HL-60/S4 treated with retinoic acid at 250 ng/mL for 4 days and 3 days (cell line): Measurements from ENCODE around the gene PRKCA.

Source experiments
- in situ Hi-C: fragments of 300-500 bp; cut with MboI; formaldehyde crosslinking; loops from 2 replicates; pipeline ENCODE4 v1.7.0; 2022; ENCODE audit warnings: low sequenced_read_pairs

The PRKCA gene

DNA sequence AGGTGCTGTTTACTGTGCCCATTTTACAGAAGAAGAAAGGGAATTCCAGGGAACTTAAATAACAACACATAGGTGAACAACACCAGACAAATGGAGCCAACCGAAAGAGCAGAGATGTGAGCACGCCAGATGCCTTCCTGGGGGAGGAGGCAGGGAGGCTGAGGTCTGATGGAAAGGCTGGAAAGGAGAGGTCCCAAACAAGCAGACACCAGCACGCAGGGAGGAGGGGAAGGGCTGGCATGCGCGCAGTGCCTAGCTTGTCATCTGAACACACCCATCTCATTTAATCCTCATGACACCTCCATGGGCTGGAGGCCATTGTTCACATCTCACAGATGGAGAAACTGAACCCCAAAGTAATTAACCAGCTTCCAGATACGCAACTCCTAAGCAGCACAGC lies 511.6 kb downstream of the PRKCA start:
- in situ Hi-C loops = no loop called here

DNA sequence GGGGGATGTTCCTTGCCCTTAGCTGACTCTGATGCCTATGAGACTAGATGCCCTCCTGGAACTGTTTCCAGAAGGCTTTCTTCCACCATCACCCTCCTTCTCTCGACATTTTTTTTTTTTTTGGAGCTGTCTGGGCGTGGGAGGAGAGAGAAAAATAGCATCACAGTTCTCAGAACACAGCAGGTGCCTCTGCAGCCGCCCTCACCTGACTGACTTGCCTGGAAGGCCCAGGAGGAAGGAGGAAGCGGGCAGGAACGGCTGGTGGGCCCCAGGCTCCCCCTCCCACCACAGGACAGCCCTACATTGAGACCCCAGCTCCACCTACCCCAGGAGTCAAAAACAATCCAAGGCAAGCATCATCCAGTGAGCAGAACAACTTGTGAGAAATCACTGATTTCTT lies 512.2 kb downstream of the PRKCA start:
- in situ Hi-C loops = no loop called here

DNA sequence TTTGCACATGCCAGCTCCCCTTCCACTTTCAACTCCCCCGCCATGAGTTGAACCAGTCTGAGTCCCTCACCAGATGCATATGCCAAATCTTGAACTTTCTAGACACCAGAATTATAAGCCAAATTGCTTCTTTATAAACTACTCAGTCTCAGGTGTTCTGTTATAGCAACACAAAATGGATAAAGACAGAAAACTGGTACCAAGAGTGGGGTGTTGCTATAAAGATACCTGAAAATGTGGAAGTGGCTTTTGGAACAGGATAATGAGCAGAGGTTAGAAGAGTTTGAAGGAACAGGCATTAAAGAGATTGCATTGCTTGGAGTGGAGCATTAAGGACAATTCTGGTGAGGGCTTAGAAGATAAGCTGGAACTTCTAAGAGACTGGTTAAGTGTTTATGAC lies 515.3 kb downstream of the PRKCA start:
- in situ Hi-C loops = no loop called here

DNA sequence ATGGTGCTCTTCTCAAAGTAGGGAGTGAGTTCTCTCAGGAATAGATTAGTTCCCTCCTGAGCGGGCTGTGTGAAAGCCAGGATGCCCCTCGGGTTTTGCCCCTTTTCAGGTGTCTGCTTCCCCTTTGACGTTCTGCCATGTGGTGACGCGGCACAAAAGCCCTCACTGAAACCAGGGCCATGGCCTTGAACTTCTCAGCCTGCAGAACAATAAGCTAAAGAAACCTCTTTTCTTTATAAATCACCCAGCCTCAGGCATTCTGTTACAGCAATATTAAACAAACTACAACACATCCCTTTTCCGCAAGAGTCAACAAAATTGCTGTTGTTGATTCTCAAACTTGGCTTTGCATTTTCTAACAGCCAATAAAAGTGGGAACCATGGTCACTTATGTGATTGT lies 517.1 kb downstream of the PRKCA start:
- in situ Hi-C loops = no loop called here

DNA sequence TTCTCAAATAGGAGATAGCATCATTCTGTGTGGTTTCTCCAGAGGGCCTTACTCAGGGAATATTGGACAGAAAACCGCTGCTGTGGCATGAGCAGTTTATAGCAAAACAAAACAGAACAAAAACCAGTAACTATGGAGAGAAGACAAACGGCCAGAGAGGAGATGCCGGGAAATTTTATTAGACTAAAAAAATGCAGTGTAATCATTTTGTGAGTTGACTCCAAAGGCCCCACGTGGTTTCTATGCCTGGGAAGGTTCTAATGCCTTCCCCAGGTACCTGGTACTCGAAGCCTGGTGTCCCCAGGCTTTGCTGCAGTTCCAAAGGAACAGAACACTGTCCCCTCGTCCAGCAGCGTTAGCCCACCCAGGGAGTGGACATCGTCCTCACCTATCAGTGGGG lies 519.6 kb downstream of the PRKCA start:
- in situ Hi-C loops = no loop called here

DNA sequence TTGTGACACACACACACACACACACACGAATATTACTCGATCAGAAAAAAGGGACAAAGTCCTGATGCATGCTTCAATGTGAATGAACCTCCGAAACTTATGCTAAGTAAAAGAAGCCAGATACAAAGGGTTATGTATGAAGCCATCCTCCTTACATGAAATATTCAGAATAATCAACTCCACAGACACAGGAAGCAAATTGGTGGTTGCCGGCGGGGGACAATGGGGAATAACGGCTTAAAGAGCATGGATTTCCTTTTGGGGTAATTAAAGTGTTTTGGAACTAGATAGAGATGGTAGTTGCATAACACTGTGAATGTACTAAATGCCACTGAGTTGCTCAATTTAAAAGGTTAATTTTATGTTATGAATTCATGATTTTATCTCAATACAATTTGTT lies 524.4 kb downstream of the PRKCA start:
- in situ Hi-C loops = no loop called here

DNA sequence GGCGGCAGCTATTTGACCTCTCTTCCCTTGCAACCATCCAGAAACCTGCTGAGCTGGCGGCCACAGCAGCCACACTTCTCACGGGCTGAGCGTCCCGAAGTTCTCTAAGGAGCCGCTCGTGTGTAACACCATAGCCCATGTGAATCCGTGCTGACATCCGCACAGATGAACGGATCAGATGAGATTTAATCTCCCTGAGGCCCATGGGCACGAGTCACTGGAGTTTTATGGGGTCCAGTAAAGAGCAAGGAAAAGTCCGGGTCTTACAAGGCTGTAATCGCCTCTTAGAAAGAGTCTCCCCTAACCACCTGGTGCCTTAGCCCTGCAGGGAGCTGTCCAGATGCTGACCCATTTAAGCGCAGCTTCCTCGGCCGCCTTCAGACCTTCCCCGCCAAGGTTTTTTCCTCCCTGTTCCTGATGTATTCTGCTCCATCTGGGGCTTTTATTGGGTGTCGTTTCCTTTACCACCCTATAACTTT lies 527.0 kb downstream of the PRKCA start:
- in situ Hi-C loops = no loop called here

DNA sequence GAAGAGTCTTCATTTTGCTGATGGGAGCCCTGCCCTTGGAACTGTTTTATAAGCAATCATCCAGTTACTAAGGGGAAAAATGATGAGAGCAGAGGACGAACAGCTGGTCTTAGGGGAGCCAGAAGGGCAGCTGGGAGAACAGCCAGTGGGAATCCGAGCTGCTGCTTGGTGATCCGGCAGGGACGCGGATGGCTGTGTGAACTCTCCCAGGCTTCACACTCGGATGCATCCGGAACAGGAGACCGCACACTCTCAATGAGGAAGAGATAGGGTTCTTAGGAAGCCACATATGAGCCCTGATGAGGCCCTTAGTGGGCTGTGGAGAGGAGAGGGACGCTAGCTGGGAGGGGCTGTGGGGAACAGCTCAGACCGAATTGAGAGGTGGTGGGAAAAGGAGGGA lies 527.5 kb downstream of the PRKCA start:
- in situ Hi-C loops = no loop called here

DNA sequence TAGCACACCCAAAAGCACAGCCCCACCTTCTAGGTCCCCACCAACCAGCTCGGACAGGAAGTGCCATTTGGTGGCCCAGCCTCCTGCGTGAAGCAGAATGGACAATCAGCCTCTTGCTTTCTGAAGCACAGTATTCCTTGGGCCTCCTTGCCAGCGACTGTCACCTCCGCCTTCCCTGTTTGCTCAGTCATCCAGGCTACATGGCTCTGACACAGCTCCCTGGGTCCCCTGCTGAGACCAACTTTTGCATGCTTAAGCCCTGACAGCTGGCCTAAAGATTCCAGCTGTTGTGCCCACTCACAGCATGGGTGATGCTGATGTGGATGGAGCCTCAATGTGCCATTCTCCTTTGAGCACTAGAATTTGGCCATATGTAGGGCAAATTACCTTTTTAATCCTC lies 528.0 kb downstream of the PRKCA start:
- in situ Hi-C loops = no loop called here

DNA sequence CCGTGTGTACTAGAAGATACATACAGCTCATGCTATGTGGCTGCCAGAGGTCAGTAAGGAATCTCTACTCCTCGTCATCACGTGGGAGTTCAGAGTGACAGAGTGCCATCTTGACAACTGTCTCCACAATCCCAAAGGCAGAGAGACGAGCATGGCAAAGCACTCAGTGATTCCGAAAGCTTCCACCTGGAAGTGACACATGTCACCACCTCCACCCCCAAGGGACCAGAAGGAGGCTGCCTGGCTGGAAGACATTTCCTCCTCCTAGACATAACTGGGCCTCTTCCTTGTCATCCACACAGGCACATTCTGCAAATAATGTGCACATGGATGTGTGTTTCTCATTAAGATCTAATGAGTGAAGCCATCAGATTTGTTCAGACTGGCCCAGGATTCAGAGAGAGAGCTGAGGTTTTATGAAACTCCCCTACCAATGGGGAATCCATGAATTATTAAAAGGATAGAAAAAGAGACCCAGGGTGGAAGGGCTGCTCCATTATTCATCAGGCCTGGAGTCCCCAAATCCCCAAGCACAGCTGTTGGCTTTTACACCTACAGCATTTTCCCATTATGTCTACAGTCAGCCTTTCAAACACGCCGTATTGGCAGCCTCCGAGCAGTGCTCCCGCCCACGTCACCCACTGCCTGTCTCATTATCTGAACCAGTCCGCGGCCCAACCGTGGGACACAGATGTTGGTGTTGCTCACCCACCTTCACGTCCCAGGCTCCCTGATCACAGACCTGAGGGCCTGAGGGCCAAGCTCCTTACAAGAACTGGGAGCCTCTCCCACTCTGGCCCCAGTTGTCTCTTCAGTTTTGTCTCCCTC lies 529.2 kb downstream of the PRKCA start:
- in situ Hi-C loops = no loop called here

DNA sequence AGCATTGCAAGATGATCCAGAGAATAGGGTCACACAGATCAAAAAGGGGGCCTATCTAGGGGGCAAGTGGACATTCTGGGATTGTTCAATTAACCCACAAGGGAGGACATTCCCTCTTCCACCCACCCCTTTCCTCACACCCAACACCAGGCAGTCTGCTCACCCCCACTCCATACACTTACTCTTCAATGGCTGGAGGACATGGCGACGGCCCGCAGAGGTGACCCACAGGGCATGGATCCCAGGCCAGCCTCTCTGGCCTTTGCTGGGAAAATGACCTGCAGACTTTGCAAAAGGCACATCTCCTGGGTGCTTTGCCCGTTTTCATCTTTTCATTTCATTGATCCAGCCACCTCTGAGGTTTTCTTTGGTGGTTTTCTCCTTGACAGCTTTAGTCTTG lies 530.8 kb downstream of the PRKCA start:
- in situ Hi-C loops = no loop called here

DNA sequence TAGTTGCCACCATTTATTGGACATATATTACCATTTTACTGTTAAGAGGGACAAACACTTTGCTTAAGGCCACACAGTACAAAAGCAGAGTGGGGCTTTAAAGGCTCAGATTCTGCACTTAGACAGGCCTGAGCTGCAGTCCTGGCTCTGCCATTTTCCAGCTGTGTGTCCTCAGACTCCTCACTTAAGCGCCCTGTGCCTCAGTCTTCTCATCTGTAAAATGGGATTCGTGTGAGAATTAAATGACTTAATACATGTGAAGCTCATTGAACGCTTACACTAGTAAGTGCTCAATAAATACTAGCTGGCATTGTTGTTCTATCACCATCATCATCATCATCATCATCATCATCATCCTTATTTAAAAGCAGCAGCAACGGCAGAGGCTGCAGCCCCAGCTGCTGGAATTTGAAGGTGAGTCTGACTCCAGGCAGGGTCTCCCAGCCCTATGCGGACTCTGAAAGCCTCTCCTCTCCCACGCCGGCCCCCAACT lies 532.1 kb downstream of the PRKCA start:
- in situ Hi-C loops = no loop called here

DNA sequence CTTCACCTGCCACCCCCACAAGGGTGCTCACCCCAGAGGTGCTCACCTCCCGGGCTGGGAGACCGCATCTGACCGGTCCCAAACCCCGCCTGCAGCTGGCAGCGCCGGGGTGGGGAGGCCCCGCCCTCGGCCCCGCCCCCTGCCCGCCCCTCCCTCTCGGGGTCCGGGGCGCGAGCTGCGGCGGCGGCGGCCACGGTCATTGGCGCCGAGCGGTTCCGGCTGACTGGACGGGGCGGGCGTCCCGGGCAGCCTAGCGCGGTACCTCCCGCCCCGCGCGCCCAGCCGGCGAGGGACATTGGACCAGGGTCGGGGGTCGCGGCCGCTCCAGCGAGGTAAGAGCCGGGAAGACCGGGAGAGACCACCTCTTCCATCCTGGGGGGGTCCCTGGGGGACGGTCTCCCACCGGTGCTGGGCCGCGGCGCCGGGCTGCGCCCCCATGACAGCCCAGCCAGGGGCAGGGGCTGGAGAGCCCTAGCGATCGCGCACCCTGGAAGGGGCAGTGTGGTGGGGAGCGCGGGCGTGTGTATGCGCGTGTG lies 532.6 kb downstream of the PRKCA start, which contains the start of gene CACNG5:
Gene CACNG5 (plus strand): TSS at position 199 of the 536 bp plus-strand sequence. CDS start 42,216 bp downstream, outside the sequence.
- in situ Hi-C loops = no loop called here

DNA sequence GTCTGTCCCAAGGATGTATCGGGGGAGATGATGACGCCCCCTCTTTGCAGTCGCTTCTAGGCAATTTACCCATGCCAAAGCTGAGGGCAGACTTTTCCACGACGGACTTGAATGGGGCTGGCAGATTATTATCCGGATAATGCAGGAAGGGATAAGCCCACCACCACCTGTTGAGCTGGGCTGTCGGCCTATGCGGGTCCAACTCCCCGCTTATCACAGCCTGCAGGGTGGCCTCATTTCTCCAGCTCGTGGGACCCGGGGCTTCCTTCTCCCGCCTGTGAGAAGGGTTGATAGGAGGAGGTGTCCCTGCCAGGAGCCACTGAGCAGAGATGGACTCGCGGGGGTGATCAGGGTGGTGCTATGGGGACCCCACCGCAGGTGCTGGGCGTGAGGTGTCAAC lies 533.1 kb downstream of the PRKCA start:
- in situ Hi-C loops = no loop called here

DNA sequence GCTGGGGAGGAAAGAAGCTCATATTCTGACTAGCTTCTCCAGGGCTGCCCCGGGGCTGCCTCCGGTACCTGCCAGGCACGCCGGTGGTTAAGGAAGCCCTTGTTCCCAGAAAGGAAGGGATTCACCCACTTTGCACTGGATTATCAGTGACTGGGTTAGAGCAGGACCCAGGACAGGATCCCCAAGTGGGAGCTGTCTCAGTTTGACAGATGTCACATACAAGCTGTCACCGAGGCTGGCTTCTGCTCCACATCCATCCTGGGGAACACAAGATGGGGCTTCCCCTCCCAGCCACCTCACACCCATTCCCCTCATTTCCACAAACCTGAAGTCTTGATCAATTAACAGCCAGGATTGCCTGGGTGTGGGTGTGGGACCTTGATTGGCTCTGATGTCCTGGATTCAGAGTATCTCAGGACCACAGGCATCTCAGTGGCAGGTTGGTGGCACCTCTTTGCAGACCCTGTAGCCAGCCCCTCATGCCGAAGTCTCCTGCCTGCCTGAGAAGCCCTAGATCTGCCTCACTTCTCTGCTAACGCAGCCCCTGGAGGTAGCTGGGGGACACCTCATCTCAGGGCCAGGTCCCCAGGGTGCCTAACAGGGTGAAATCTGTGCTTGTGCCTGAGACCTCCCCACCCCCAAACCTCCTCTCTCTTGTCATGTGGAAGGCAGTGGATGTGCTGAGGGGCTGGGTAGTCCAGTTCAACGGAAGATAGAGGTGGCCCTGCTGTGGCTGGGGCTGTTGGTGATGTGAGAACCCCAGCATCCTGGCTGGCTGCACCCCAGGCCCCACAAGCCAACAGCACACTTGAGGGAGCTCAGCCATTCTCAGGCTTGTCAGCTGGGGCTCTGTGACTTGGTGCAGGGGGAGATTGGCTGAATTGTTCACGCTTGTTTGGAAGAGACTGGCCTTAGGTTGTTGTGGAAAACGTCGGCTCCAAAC lies 533.9 kb downstream of the PRKCA start:
- in situ Hi-C loops = no loop called here

DNA sequence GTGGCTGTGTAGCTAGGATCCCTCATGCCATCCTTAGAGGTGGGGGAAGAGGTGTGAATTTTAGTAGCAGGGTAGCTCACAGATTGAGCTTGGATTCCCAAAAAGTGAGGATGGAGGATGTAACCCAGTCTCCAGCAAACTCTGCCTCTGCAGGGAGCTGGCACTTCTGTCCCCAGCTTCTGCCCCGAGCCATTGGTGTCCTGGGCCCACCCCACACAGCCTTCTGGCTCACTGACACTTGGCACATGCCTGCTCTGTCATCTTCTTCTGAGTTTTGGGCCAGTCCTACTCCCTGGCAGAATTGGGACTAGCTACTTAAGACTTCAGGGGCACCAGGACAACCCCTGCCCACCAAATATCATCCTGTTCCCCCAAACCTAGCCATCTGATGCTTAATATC lies 534.8 kb downstream of the PRKCA start:
- in situ Hi-C loops = no loop called here

DNA sequence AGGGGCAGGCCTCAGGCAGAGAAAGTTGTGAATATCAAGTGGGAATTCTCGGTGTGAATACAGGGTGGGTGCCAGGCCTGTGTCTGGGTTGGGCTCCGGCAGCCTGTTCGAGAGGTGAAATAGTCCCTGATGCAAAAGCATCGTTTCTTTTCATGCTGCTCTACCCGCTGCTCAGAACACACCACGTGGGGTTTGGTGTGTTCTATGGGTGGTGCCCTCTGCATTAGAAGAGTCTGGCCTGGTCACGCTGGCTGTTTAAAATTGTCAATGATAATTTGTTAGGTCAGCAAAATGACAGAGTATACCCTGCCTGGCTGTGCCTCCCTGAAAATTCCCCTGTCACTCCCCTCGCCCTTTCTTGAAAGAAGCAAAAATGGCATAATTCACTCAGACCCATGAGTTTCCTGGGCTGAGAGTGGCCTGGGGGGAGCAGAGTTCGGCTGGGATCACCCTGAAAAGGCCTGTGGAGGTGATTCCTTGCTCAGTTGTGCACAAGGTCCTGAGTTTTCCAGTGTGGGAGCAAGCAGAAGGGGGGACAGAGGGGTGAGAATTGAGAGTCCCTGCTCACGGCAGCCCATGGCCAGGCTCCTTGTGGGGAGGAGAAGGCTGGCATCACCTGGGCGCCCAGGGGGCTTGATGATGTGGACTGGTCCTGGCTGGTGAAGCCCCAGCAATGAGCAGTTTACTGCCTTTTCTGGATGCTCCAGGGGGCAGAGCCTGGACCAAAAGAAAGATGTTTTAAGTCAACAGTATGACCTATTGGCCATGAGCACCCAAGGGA lies 535.7 kb downstream of the PRKCA start:
- in situ Hi-C loops = no loop called here

DNA sequence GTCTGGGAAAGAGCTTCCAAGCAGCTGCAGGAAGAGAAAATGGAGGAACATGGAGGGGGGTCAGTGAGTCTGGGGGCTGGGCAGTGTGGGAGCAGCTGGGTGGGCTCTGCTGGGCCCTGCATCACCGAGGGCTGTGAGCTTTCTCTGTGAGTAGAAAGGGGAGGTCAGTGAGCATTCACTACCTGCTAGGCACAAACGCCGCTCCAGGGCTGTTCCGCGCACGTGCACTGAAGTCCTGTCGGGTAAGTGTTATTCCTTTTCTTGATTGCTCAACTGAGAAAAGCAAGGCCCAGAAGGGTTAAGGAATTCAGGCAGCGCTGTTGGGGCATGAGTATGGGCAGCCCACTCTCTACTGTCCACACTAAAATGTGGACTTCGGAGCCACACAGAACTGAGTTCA lies 537.2 kb downstream of the PRKCA start:
- in situ Hi-C loops = no loop called here

DNA sequence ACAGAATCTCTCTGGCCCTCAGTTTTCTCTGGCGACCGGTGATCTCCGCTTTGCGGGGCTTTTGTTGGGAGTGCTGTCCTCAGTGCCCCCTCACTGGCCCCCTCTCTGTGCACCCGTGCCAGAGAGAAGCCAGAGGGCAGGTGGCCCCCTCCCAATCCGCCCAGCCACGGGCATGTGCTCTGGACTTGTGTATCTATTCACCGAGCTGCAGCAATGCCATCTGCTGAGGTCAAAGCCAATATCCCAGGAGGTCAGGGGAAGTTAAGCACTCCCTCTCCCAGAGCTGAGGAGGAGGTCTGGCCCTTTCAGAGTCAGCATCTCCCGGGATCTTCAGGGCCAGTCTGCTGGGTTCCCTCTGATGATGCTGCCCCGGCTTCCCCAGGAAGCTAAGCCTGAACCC lies 537.6 kb downstream of the PRKCA start:
- in situ Hi-C loops = no loop called here

DNA sequence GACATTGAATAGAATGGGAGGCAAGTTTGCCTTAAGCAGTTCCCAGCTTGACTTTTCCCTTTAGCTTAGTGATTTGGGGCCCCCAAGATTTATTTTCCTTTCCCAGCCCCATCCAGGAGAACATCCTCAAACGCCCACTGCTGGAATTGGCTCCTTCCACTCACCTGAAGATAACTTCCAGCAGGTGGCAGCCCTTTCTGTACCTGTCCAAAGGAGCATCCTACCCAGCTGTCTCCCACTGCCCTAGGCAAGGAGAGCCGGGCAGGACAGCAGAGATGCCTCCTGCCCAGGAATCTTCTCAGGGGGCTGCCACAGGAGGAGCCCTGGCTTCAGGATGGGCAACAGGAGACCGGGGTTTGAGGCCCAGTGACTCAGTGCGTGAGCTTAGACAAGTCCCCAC lies 538.9 kb downstream of the PRKCA start:
- in situ Hi-C loops = no loop called here

DNA sequence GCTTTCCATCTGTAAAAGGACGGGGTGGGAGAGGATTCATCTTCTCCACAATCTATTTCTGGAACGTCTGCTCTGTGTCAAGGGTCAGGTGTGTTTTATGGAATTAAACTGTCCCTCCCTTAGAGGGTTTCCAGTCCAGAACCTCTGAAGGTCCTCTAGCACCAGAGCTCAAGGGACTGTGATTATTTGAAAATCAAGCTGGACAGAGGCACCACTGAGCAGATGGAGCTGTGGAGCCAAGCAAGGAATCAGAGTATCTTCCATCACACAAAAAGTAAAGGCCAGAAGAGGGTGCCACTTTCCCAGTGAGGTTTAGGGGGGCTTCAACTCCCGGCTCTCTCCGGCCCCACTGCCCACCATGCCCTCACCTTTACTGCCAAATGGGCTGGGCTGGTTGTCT lies 539.3 kb downstream of the PRKCA start:
- in situ Hi-C loops = no loop called here
